GM19455 (cell line): Measurements from ENCODE around the gene GBGT1.

Source experiments
- ATAC-seq: cut with Tn5 transposase; IDR thresholded peaks from one replicate; pipeline ENCODE4 v1.9.1; 2021; ENCODE audit not compliant: unreplicated experiment

GBGT1 gene

GRCh38 chr9:133129001-133129795 lies 34.5 kb downstream of the GBGT1 start:
- ATAC-seq: no peak

- ATAC-seq: no peak
Measured at GRCh38 chr9:133128152-133128551, 35.6 kb downstream of the GBGT1 start.

- no peak for ATAC-seq
Measured at GRCh38 chr9:133127340-133127981, 36.3 kb downstream of the GBGT1 start.

- no peak for ATAC-seq
Measured at GRCh38 chr9:133126697-133127339, 36.9 kb downstream of the GBGT1 start.

DNA sequence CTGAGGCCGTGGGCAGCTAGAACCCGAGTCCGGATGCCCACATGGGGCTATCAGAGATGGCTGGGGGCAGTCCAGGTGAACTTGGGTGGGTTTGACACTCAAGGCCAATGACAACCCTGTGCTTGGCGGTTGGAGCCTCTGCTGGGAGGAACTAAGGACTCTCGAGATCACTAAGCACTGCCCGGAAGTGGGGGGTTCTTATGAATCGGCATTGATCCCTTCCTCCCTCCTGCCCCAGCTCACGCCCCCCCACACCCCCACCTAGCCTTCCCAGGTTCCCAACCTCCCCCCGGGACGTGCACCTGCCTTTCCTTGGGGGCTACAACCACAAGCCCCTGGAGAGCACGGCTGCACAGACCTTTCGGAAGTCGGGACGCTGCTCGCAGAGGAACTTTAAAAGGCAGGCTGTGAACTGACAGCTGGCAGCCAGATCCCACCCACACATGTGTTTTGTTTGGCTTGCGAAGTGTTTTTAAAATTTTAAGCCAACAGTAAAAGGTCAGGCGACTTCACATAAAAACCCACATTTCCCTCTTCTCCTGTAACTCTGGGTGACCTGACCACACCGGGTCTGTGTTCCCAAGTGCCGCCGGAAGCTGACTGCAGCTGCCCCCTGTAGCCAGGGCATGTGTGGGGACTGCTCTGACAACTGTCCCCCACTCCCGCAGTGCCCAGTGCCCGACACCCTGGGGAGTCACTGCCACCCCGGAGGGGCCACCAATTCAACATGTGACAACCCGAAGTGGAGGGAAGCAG lies 37.6 kb downstream of the GBGT1 start:
- ATAC-seq: peak; percentile 39

DNA sequence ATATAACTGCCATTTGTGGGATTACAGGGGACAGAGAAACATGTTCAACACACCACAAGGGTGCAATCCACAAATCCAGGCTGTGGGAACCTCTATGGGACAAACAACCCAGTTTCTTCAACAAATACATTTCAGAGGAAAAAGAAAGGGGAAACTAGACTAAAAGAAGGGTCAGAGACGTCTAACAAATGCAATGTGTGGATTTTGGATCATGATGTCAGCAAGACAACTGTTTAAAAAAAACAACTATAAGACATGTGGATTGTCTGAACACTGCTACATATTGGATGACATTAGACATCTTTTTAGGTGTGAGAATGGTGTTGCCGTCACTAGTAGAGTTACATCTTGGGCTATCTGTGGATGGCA lies 38.8 kb downstream of the GBGT1 start:
- no peak for ATAC-seq

- ATAC-seq: no peak
Measured at GRCh38 chr9:133124123-133124906, 39.4 kb downstream of the GBGT1 start.

- no peak for ATAC-seq
Measured at GRCh38 chr9:133122935-133123611, 40.6 kb downstream of the GBGT1 start.

- no peak for ATAC-seq
Measured at GRCh38 chr9:133122605-133122934, 41.1 kb downstream of the GBGT1 start.

DNA sequence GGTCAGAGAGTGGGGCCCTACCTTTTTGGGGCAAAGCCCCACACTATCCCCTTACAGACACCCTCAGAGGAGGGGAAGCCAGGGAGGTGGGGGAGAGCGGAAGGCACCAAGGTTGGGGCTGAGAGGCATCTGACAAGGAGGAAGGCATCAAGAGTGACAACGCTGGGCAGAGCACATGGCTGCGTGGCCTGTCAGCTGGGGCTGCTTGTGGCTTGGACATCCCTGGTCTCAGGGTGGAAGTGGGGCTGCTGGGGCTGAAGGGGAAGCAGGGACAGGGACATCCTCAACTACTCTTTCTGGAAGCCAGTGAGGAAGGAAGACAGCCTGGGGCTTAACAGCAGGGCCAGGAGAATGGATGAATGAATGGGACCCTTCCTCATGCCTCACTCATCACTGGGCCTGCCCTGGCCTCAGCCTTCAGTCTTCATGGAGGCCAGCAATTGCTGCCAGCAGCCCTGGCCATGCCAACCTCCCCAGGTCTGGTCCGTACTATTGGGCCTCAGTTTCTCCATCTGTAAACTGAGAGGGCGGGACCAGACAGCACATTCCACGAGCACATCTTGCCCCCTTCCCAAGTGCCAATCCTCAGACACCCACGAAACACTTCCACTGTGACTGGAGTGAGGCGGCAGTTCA lies 41.7 kb downstream of the GBGT1 start:
- no peak for ATAC-seq

GRCh38 chr9:133121198-133121914 lies 42.4 kb downstream of the GBGT1 start, which contains the start of gene RALGDS:
Gene RALGDS, minus strand, starts transcription at chr9:133121240. Its CDS starts 86 bp downstream, at chr9:133121154.
- peak; percentile 58 for ATAC-seq

DNA sequence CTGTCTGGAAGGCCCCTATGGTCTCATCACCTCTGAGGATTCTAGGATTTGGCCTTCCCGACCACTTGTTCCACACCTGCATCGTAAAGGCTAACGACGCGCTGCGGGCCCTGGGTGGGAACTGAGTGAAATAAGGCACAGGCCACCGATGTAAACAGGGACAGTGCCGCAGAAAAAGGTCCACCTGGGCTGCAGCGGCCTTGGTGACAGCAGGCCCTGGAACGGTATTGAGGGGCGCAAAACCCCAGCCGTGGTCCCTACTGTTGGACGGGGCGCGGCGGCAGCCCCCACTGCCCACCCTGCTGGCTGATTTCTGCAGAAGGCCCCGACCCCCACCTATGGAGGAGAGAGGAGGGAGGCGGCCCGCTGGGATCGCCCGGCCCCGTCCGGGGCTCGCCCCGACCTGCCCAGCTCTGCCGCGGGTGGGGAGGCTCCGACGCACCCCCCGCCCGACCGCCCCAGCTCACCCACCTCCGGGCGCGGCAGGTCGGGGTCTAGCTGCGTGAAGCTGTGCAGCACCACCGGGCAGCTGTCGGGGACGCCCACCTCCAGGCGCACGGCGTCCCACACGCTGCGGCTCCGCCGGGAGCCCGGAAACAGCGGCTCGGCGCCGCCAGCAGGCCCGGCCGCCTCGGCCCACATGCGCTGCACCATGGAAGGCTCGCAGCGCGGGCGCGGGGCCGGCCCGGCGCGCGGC lies 43.1 kb downstream of the GBGT1 start:
- no peak for ATAC-seq

GRCh38 chr9:133119846-133120500 lies 43.7 kb downstream of the GBGT1 start:
- ATAC-seq: no peak

DNA sequence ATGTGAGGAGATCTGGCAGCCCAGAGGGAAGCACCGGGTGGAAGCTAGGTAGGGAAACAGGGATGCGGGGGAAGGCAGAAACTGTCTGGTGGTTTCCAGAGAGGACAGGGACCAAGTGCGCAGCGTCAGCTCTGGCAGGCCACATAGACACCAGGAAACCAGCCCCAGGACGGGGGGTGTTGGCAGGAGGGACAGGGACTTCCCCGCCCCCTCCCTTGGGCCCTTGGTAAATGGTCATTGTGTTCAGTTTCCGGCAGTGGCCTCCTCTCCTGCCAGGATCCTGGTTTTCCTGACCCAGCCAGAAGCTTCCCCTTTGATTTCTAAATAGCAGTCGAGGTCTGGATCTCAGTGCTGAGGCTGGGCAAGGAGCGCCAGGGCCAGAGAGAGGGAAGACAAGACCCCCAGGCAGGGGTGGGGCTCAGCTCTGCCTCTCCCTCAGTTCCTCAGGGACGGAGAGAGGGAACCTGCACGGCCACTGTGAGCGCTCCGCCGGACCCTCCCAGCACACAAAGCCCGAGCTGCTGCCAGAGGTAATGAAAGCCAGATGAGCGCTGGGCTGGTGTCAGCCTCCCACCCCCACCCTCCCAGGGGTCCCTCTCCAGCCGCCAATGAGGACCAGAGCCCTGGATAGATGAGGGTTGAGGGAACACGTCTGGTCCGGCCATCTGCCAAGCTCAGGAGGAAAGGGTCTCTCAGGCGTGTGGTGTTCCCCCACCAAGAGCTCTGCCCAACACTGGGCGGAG lies 44.4 kb downstream of the GBGT1 start:
- ATAC-seq: no peak

DNA sequence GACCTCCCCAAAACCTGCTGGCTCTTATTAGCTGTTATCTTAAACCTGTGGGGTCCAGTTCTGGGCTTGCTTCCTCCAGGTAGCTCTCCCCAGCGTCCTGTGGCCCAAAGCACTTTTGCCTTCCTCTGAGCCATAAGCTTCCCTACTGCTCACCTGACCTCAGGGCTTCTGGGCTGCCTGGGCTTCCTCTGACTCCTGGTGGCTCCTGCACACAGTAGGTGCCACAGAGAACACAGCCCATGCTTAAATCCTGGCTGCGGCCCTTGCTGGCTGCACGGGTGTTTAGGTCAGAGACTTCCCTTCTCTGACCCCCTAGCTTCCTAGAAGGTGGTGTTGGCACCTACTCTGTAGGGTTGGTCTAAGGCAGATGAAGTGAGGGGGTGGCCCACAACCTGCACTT lies 45.1 kb downstream of the GBGT1 start:
- ATAC-seq: no peak

DNA sequence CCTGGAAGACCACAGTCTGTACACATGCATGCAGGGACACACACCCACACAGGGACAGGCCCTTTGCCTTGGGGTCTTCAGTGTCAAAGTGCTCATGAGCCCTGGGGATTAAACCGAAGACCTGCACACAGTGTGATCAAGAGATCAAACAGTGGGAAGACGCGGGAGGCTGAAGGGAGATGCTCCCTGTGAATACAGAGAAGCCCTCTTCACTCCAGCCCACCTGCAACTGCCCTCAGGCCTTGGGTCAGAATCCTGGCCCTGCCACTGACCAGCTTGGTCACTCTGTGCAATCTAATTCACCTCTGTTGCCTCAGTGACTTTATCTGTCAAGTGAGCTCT lies 45.6 kb downstream of the GBGT1 start:
- ATAC-seq: no peak
